ENCODE results near the gene FGFBP3. TPM values are rescaled to one million over a fixed set of nuclear protein-coding genes. Genes with fewer than 3 reads are reported as not detected.

Gene FGFBP3
- total and polyA plus RNA-seq, 10 donors: 0.59 to 2.0 (median 1.1) TPM

DNA sequence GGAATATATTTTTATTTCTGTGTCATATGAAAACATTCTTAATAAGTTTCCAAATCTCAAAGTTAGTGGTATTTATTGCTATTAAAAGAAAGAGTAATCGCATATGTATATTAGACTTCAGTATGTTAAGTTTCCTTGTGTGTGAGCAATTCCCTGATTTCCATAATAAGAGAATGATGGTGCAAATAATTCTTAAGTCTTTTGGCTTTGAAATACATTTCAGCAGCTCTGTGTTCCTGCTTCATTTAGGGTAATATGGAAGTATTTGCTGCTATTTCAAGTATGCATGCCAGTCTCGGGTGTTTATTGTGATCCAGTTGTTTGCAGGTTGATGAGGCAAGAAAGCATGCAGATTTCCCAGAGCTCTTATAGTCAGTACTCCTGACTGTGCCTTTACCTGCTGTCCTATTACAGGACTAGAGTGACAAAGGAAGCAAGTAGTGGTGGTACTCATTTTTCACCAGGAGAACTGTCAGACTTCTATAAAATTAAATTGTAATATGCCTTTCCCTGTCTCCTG is 43.7 kb downstream of the FGFBP3 start:
- no peaks in the 10 kb centered on the region for H3K9me3 ChIP-seq

DNA sequence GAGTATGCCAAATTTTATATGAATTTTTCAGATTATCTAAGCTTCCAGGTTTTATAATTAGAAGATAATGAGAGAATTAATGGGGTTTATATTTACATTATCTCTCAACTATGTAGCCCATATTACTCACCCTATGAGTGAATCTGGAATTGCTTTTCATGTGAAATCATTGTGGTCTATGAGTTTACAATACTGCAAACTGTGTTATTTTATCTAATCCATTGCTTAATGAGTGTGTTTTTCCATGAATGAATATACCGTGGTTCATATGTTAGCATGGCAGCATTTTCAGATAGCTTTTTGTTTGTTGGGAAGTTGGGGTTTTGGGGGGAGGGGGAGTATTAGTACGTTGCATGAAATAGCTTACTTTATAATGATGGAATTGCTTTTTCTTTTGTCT is 44.5 kb downstream of the FGFBP3 start:
- TF ChIP-seq POLR2AphosphoS5 (IDR thresholded peaks at IDR 0.05): no peak
- H3K27me3 ChIP-seq (replicated peaks in 1 of 7): no peaks in the 10 kb centered on the region
- no peaks in the 10 kb centered on the region for H3K4me1 ChIP-seq
- H3K36me3 ChIP-seq: peaks cover 0 to 71% (median 51%) of the 10 kb centered on the region in 6 donors
- no peak overlapping the region for H3K4me3 ChIP-seq
- H3K27ac ChIP-seq: no peak overlapping the region
- DNase-seq: no peak
- no peaks in the 10 kb centered on the region for H3K9me3 ChIP-seq
- WGBS, 5 donors: 72 to 96% (median 87%) methylated on average over 2 of the region's 2 CpGs
- intact Hi-C loops (cut with DNase I; ENCODE audit: low total_unique reads): no loop called here

More for the DNA sequence above, 43.7 kb downstream of the FGFBP3 start:
- intact Hi-C loops (cut with DNase I; ENCODE audit: low total_unique reads): no loop called here
- Histone ChIP-seq H3K4me1 (no peaks in the 10 kb centered on the region), H3K4me3 (no peak overlapping the region), H3K27ac (no peak overlapping the region), H3K36me3 (peaks cover 0 to 63% (median 42%) of the 10 kb centered on the region in 6 donors), H3K27me3 (replicated peaks in 1 of 7) (no peaks in the 10 kb centered on the region)
- 89 to 95% (median 93%) methylated on average over 2 of the region's 2 CpGs for WGBS, 5 donors
- TF ChIP-seq POLR2A (IDR thresholded peaks at IDR 0.05) (no peak), POLR2AphosphoS5 (IDR thresholded peaks at IDR 0.05) (no peak)
- TF ChIP-seq, protein P1, sequence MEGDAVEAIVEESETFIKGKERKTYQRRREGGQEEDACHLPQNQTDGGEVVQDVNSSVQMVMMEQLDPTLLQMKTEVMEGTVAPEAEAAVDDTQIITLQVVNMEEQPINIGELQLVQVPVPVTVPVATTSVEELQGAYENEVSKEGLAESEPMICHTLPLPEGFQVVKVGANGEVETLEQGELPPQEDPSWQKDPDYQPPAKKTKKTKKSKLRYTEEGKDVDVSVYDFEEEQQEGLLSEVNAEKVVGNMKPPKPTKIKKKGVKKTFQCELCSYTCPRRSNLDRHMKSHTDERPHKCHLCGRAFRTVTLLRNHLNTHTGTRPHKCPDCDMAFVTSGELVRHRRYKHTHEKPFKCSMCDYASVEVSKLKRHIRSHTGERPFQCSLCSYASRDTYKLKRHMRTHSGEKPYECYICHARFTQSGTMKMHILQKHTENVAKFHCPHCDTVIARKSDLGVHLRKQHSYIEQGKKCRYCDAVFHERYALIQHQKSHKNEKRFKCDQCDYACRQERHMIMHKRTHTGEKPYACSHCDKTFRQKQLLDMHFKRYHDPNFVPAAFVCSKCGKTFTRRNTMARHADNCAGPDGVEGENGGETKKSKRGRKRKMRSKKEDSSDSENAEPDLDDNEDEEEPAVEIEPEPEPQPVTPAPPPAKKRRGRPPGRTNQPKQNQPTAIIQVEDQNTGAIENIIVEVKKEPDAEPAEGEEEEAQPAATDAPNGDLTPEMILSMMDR (IDR thresholded peaks at IDR 0.05 in 8 of 11, conservative IDR thresholded peaks at IDR 0.05 in 3 of 11): no peak
- DNase-seq: no peak

DNA sequence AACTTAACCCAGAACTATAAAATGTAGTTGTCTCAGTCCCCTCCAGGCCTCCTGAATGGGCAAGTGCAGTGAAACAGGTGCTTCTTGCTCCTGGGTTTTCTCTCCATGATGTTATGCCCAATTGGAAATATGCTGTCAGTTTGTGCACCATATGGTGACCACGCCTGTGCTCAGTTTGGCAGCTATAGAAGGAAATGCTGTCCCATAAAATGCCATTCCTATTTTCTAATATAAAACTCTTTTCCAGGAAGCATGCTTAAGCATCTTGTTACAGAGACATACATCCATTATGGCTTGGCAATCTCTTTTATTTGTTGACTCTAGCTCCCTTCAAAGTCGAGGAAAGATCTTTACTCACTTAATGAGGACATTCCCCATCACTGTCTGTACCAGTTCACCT is 45.2 kb downstream of the FGFBP3 start:
- H3K36me3 ChIP-seq: peaks cover 0 to 78% (median 57%) of the 10 kb centered on the region in 6 donors
- intact Hi-C loops (cut with DNase I; ENCODE audit: low total_unique reads): no loop called here
- no peak overlapping the region for H3K27ac ChIP-seq
- no peak for DNase-seq
- no peaks in the 10 kb centered on the region for H3K9me3 ChIP-seq
- no peak overlapping the region for H3K4me3 ChIP-seq
- TF ChIP-seq POLR2A (IDR thresholded peaks at IDR 0.05) (no peak), POLR2AphosphoS5 (IDR thresholded peaks at IDR 0.05) (no peak)
- TF ChIP-seq, protein P1 (IDR thresholded peaks at IDR 0.05 in 8 of 11, conservative IDR thresholded peaks at IDR 0.05 in 3 of 11): no peak
- WGBS, 5 donors: 34 to 87% (median 73%) methylated on average over 2 of the region's 2 CpGs
- H3K4me1 ChIP-seq: no peaks in the 10 kb centered on the region
- no peaks in the 10 kb centered on the region for H3K27me3 ChIP-seq (replicated peaks in 1 of 7)

DNA sequence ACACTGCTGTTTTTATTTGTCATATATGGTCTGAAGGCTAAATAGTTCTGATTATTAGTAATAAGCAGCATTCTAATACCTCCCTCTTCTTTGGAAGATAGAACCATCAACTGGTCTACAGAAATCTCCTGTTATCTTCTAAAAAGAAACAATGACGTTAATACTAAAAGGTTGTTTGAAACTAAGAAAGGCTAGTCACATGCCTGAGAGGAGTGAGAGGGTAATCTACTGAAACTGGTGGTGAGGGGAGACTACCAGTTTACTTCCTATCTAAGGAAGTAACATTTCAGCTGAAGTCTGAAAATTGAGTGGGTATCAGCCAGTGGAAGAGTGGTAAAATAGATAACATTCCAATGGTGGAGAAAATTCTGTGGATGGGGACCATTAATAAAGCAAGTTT is 48.4 kb downstream of the FGFBP3 start:
- Histone ChIP-seq H3K27ac (no peak overlapping the region), H3K27me3 (replicated peaks in 1 of 7) (no peaks in the 10 kb centered on the region), H3K4me1 (no peaks in the 10 kb centered on the region), H3K9me3 (no peaks in the 10 kb centered on the region), H3K36me3 (peaks cover 0 to 100% (median 82%) of the 10 kb centered on the region in 6 donors), H3K4me3 (no peak overlapping the region)
- TF ChIP-seq, protein P1 (IDR thresholded peaks at IDR 0.05 in 8 of 11, conservative IDR thresholded peaks at IDR 0.05 in 3 of 11): no peak
- TF ChIP-seq POLR2A (IDR thresholded peaks at IDR 0.05) (no peak), POLR2AphosphoS5 (IDR thresholded peaks at IDR 0.05) (no peak)
- WGBS, 5 donors: 84 to 95% (median 89%) methylated on average over 1 of the region's 1 CpG
- intact Hi-C loops (cut with DNase I; ENCODE audit: low total_unique reads): no loop called here
- no peak for DNase-seq

DNA sequence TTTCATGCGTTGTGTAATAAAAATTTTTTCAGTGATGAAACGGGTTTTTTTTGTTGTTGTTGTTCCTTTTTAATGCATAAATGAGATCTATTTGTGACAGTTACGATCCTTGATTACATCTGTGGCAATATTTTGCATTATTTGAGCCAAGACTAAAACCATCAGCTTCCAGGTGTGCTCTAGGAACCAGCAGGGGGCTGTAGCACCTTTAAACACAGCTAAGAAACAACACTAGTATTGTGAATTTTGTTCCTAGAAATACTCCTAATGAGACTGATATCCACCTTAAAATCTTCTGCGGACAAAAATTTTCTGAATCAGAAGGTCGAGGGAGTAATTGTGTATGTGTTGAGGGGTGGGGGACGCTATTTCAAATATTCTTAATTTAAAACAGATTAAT is 52.6 kb downstream of the FGFBP3 start:
- Histone ChIP-seq H3K4me3 (no peak overlapping the region), H3K9me3 (no peaks in the 10 kb centered on the region), H3K36me3 (peaks cover 0 to 100% (median 89%) of the 10 kb centered on the region in 6 donors), H3K4me1 (no peaks in the 10 kb centered on the region), H3K27me3 (replicated peaks in 1 of 7) (no peaks in the 10 kb centered on the region), H3K27ac (no peak overlapping the region)
- TF ChIP-seq, protein P1 (IDR thresholded peaks at IDR 0.05 in 8 of 11, conservative IDR thresholded peaks at IDR 0.05 in 3 of 11): no peak
- TF ChIP-seq POLR2AphosphoS5 (IDR thresholded peaks at IDR 0.05): no peak
- no peak for TF ChIP-seq POLR2A (IDR thresholded peaks at IDR 0.05)
- no peak for DNase-seq
- WGBS, 5 donors: 91 to 96% (median 93%) methylated on average over 6 of the region's 6 CpGs
- intact Hi-C loops (cut with DNase I; ENCODE audit: low total_unique reads): no loop called here
